ENCODE data around the gene GALNT6. TPM values are rescaled to one million over a fixed set of nuclear protein-coding genes. Genes with fewer than 3 reads are reported as not detected.

The GALNT6 gene
- total RNA-seq, 1 donor from 2014 or later, result 0.90 TPM

GRCh38 chr12:51413149-51413548, 21.9 kb upstream of the GALNT6 start:
- Mint-ChIP-seq H3K36me3 (ENCODE audit: low read depth) (no peaks in the 10 kb centered on the region), H3K9me3 (ENCODE audit: low read depth) (no peaks in the 10 kb centered on the region), H3K4me3 (ENCODE audit: unreplicated experiment) (no peak overlapping the region), H3K4me1 (ENCODE audit: low read depth) (no peaks in the 10 kb centered on the region), H3K27me3 (ENCODE audit: low read depth) (no peaks in the 10 kb centered on the region), H3K27ac (ENCODE audit: unreplicated experiment) (no peak overlapping the region)
- no peak for DNase-seq (ENCODE audit: low spot score)
- no peak for TF ChIP-seq CTCF (IDR thresholded peaks at IDR 0.05)

GRCh38 chr12:51409846-51410245, 18.6 kb upstream of the GALNT6 start:
- Mint-ChIP-seq H3K4me3 (ENCODE audit: unreplicated experiment) (no peak overlapping the region), H3K27me3 (ENCODE audit: low read depth) (no peaks in the 10 kb centered on the region)

GRCh38 chr12:51407604-51408003, 16.4 kb upstream of the GALNT6 start:
- H3K27me3 Mint-ChIP-seq (ENCODE audit: low read depth), result no peaks in the 10 kb centered on the region
- no peaks in the 10 kb centered on the region for H3K36me3 Mint-ChIP-seq (ENCODE audit: low read depth)
- TF ChIP-seq CTCF (IDR thresholded peaks at IDR 0.05), result no peak
- H3K4me3 Mint-ChIP-seq (ENCODE audit: unreplicated experiment), result no peak overlapping the region
- H3K4me1 Mint-ChIP-seq (ENCODE audit: low read depth), result no peaks in the 10 kb centered on the region
- no peaks in the 10 kb centered on the region for H3K9me3 Mint-ChIP-seq (ENCODE audit: low read depth)
- H3K27ac Mint-ChIP-seq (ENCODE audit: unreplicated experiment), result no peak overlapping the region
- DNase-seq (ENCODE audit: low spot score), result no peak

More at GRCh38 chr12:51409846-51410245, 18.6 kb upstream of the GALNT6 start:
- no peak for DNase-seq (ENCODE audit: low spot score)
- Mint-ChIP-seq H3K27ac (ENCODE audit: unreplicated experiment) (no peak overlapping the region), H3K9me3 (ENCODE audit: low read depth) (no peaks in the 10 kb centered on the region), H3K4me1 (ENCODE audit: low read depth) (no peaks in the 10 kb centered on the region), H3K36me3 (ENCODE audit: low read depth) (no peaks in the 10 kb centered on the region)
- no peak for TF ChIP-seq CTCF (IDR thresholded peaks at IDR 0.05)

- Mint-ChIP-seq H3K4me1 (ENCODE audit: low read depth) (no peaks in the 10 kb centered on the region), H3K27me3 (ENCODE audit: low read depth) (no peaks in the 10 kb centered on the region), H3K4me3 (ENCODE audit: unreplicated experiment) (no peak overlapping the region), H3K9me3 (ENCODE audit: low read depth) (no peaks in the 10 kb centered on the region), H3K36me3 (ENCODE audit: low read depth) (no peaks in the 10 kb centered on the region), H3K27ac (ENCODE audit: unreplicated experiment) (no peak overlapping the region)
- DNase-seq (ENCODE audit: low spot score), result no peak
- TF ChIP-seq CTCF (IDR thresholded peaks at IDR 0.05), result no peak
These were observed 15.7 kb upstream of the GALNT6 start for GRCh38 chr12:51406859-51407258.

GRCh38 chr12:51406290-51406689, 15.1 kb upstream of the GALNT6 start:
- no peak overlapping the region for H3K27ac Mint-ChIP-seq (ENCODE audit: unreplicated experiment)
- DNase-seq (ENCODE audit: low spot score), result no peak
- no peaks in the 10 kb centered on the region for H3K4me1 Mint-ChIP-seq (ENCODE audit: low read depth)

More at GRCh38 chr12:51406290-51406689, 15.1 kb upstream of the GALNT6 start:
- no peak overlapping the region for H3K4me3 Mint-ChIP-seq (ENCODE audit: unreplicated experiment)
- no peaks in the 10 kb centered on the region for H3K9me3 Mint-ChIP-seq (ENCODE audit: low read depth)
- no peak for TF ChIP-seq CTCF (IDR thresholded peaks at IDR 0.05)
- H3K36me3 Mint-ChIP-seq (ENCODE audit: low read depth), result no peaks in the 10 kb centered on the region
- H3K27me3 Mint-ChIP-seq (ENCODE audit: low read depth), result no peaks in the 10 kb centered on the region

All from chondrocyte (in vitro differentiated cells).